Loucy (cell line): ENCODE results near the gene STUM.

Experiments
- H2AFZ ChIP-seq: fragments of 200-600 bp; sonication (generic); 2 replicates; pipeline ENCODE4 v1.6.0; 2016; ENCODE audit warnings: antibody characterized with exemption, mild to moderate bottlenecking, low read length, moderate library complexity
- H3F3A ChIP-seq: fragments of 200-600 bp; 2 replicates; pipeline ENCODE4 v1.6.0; 2016; ENCODE audit warnings: antibody characterized with exemption, low read depth, mild to moderate bottlenecking
- H3K27me3 ChIP-seq: fragments of 200-600 bp; sonication (generic); 2 replicates; pipeline ENCODE4 v1.6.1; 2014; ENCODE audit warnings: low read length, mild to moderate bottlenecking; ENCODE audit not compliant: insufficient read depth, poor library complexity, severe bottlenecking
- H3K36me3 ChIP-seq: fragments of 200-600 bp; sonication (generic); 2 replicates; pipeline ENCODE4 v1.6.1; 2016; ENCODE audit warnings: low read length; ENCODE audit not compliant: insufficient read depth
- H3K4me1 ChIP-seq: fragments of 200-600 bp; sonication (generic); 2 replicates; pipeline ENCODE4 v1.5.1; 2014; ENCODE audit warnings: low read length, mild to moderate bottlenecking; ENCODE audit not compliant: insufficient read depth, poor library complexity, severe bottlenecking
- H3K4me2 ChIP-seq: fragments of 200-600 bp; sonication (generic); 2 replicates; pipeline ENCODE4 v1.6.0; 2014; ENCODE audit warnings: antibody characterized with exemption, low read length, low read depth, mild to moderate bottlenecking; ENCODE audit not compliant: poor library complexity, severe bottlenecking
- H3K4me3 ChIP-seq: fragments of 200-600 bp; sonication (generic); 2 replicates; pipeline ENCODE4 v1.5.1; 2014; ENCODE audit warnings: low read length, mild to moderate bottlenecking, mixed read lengths; ENCODE audit not compliant: poor library complexity, severe bottlenecking
- H3K79me2 ChIP-seq: fragments of 200-600 bp; sonication (generic); 2 replicates; pipeline ENCODE4 v1.6.1; 2014; ENCODE audit warnings: low read length; ENCODE audit not compliant: insufficient read depth
- H3K9ac ChIP-seq: fragments of 200-600 bp; sonication (generic); 2 replicates; pipeline ENCODE4 v1.6.0; 2014; ENCODE audit warnings: mild to moderate bottlenecking, low read depth, low read length, moderate library complexity; ENCODE audit not compliant: poor library complexity, severe bottlenecking
- H3K9me2 ChIP-seq: fragments of 200-600 bp; sonication (generic); replicated peaks from 2 replicates; pipeline ENCODE4 v1.6.1; 2016; ENCODE audit warnings: low read depth, low read length, mixed read lengths
- H3K9me3 ChIP-seq: fragments of 200-600 bp; sonication (generic); 2 replicates; pipeline ENCODE4 v1.6.1; 2014; ENCODE audit warnings: mild to moderate bottlenecking, antibody characterized with exemption, low read length, low read depth; ENCODE audit not compliant: insufficient read depth
- H4K20me1 ChIP-seq: fragments of 200-600 bp; sonication (generic); 2 replicates; pipeline ENCODE4 v1.6.0; 2014; ENCODE audit warnings: antibody characterized with exemption, low read length, mild to moderate bottlenecking; ENCODE audit not compliant: insufficient read depth, poor library complexity, severe bottlenecking
- CTCF ChIP-seq: fragments of 200-600 bp; sonication (generic); conservative IDR thresholded peaks from 2 replicates; pipeline ENCODE4 v1.5.1; 2014; ENCODE audit warnings: mild to moderate bottlenecking, antibody characterized with exemption, low read length
- EZH2phosphoT487 ChIP-seq: fragments of 200-600 bp; IDR thresholded peaks from 2 replicates; pipeline ENCODE4 v1.6.1; 2018; ENCODE audit warnings: antibody characterized with exemption, mild to moderate bottlenecking, moderate library complexity, borderline replicate concordance

Gene STUM

DNA sequence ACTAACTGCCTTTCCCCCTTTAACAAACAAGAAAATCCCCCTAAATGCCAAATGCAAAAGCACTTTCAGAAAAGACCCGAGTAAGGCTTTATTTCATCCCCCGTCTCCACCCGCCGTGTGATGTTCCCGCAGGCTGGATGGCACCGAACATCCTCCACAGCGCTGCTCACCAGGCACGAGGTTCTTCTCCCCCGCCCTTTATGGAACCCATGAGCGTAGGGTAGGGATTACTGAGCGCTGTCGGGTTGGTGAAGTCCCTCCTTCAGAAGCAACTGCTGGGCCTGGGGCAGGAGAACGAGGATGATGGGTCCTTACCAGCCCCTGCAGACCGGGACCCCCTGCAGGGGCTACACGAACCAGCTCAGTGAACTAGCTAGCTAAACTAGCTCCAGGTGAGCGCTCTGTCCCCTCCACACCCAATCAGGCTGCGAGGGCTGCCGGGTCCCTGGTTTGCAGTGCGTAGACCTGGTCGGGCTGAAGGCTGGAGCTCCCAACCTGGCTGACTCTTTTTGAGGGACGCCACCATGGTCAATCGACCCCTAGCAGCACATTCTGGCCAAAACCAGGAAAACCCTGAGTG is 110.1 kb downstream of the STUM start:
- Histone ChIP-seq H4K20me1 (peaks cover 6% of the 10 kb centered on the region), H3K9ac (peak overlapping the region; percentile 30), H2AFZ (no peak overlapping the region), H3F3A (0 out of 2 replicates have a peak, but pooled peaks cover 3% of the 10 kb centered on the region), H3K4me3 (no peak overlapping the region), H3K4me2 (no peak overlapping the region), H3K9me2 (no peaks in the 10 kb centered on the region), H3K79me2 (peaks cover 25% of the 10 kb centered on the region), H3K36me3 (no peaks in the 10 kb centered on the region), H3K27me3 (no peaks in the 10 kb centered on the region), H3K4me1 (peaks cover 82% of the 10 kb centered on the region), H3K9me3 (no peaks in the 10 kb centered on the region)
- TF ChIP-seq CTCF (no peak), EZH2phosphoT487 (no peak)
